Measurements from ENCODE around the gene CA10.

Gene CA10

DNA sequence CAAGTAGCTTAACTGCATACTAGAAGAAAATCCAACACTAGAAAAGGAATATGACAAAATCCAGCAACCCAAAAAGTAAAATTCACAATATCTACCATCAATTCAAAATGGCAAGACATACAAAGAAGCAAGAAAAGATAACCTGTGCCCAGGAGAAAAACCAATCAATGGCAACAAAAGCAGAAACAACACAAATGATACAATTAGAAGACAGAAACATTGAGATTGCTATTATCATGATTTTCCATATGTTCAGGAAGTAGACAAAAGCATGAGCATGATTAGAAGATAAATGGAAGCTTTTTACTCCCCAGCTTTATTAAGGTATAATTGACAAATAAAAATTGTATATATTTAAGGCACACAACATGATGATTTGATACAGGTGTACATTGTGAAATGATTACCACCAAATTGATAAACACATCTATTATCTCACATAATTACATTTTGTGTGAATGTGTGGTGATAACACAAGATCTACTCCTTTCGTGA lies 117.3 kb downstream of the CA10 start:
- no peak for DNase-seq

- DNase-seq = no peak
Measured at GRCh38 chr17:52036416-52036815, 122.1 kb downstream of the CA10 start.

GRCh38 chr17:52035336-52035915 lies 123.1 kb downstream of the CA10 start:
- no peak for DNase-seq

GRCh38 chr17:52032454-52032853 lies 126.1 kb downstream of the CA10 start:
- no peak for DNase-seq

- DNase-seq = no peak
Measured at GRCh38 chr17:52030052-52030451, 128.5 kb downstream of the CA10 start.

DNA sequence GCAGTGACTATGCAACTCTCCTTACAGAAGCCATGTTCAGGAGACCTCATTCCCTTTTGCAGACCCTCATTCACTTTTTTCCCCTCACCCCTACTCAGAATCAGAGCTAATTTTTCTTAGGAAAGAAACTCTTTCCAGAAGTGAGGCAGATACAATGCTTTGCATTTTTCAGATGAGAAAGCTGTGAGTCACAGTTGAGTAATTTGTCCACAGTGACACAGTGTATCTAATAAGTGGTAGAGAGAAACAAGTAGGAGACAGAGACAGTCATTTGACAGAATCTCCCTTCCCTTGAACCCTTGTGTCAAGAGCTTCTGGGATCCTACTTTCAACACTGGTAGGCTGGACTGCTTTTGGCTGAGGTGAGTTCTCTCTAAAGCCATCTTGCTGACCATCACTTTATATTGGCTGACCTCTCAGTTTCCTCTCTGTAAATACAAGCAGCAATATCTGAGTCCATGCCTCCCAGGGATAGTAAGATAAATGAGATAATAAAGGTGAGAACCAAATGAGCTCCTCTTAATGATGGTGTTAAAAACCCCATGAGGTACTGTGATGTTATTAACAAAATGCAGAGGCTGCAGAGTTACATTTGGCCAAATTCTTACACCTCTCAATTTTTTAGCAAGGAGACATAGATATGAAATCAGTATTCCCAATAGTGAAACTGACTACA lies 130.8 kb downstream of the CA10 start:
- DNase-seq = no peak

GRCh38 chr17:52027081-52027480 lies 131.4 kb downstream of the CA10 start:
- no peak for DNase-seq

- DNase-seq = no peak
Measured at GRCh38 chr17:52026075-52026474, 132.4 kb downstream of the CA10 start.

DNA sequence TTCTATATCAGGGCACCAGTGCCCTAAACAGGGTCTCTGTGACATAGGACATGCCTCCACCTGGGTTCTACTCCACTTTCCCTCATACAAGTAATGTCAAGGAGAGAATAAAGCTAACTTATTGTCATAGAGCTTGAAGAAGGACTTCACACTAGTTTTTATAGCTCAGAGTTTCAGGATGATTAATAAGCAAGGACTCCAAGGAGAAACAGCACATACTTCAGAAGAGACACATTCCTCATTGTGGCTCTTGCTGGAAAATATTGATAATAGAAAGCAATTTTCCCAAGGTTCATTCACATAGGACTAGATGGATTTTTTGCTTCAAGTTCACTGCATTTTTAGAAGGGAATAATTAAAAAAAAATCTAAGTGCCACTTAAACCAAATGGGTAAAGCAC lies 133.3 kb downstream of the CA10 start:
- DNase-seq = no peak

GRCh38 chr17:52024300-52024870 lies 134.1 kb downstream of the CA10 start:
- no peak for DNase-seq

DNA sequence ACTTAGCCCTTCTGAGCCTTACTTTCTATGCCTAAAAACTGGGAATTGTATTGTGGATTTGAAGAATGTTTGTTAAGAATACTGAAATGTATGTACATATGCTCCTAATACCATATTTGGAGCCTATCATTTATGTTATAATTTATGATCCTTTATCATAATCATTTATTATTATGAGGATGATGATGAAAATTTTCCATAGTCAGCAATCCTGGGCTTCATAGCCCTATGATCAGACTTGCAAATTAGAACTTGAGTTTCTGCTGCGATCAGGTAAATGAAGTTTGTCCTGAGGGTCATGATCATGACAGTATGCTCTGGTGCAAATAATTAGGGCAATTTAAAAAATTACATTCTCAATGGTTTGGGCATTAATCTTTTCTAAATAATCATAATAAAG lies 147.4 kb downstream of the CA10 start:
- no peak for DNase-seq

- DNase-seq = no peak
Measured at GRCh38 chr17:51999654-52000053, 158.9 kb downstream of the CA10 start.

- no peak for DNase-seq
Measured at GRCh38 chr17:51997723-51998122, 160.8 kb downstream of the CA10 start.

DNA sequence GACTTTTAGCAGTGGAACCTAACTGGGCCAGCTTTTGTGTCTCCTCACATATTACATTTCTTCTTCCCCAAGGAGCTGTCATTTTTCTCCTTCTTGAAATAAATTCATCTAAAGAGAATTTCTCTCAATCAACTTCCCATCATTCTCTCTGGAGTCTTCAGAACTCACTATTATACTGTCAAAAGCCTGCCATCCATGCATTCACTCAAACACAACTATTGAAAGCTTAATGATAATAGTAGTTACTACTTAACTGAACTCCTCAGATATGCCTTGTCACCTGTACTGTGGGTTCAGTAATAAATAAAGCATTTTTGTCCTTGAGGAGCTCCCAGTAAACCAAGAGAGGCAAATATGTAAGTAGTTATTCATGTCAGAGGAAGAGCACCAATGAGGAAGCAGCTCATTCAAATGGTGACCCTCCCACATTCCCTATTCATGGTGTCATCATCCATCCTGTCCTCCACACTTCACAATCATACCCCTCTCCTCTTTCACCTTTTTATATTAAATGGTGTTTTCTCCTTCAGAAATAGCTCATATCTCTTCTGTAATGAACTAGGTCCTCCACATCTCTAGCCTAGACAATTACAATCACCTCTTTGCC lies 162.6 kb downstream of the CA10 start:
- DNase-seq = no peak

- no peak for DNase-seq
Measured at GRCh38 chr17:51992864-51993416, 165.6 kb downstream of the CA10 start.

GRCh38 chr17:51971121-51971520 lies 187.4 kb downstream of the CA10 start:
- no peak for DNase-seq

DNA sequence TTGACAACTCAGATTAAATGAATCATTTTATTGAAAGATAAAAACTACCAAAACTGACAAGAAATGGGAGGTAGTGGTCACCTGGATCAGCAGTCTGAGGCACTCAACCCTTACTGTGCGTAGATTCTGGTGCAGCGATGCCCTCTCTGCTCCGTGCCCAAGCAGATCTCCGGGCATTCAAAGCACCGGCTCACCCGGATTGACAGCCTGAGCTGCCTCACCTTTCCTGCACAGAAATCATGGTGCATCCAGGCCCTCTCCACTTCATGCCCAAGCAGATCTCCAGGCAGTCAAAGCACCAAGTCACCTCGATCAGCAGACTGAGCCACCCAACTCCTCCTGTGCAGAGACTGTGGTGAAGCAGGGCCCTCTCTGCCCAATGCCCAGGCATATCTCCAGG lies 196.8 kb downstream of the CA10 start:
- DNase-seq = no peak

DNA sequence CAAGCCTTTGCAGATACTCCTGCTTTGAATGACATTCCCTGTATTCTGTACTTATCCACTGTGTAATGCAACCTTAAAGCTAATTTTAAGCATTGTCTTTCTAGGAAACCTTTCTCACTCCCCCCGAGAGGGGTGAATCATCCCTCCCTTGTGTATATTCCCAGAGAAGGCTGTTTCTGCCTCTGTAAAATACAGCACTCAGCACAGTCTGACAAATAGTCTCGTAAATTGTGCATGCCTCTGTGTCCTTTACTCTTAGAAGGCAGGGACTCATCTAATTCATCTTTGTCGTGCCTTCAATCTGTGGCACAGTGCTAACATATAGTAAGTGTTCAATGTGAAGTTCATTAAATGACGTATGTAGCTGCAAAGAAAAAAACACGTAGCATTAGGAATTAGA lies 200.7 kb downstream of the CA10 start:
- no peak for DNase-seq

GRCh38 chr17:51955245-51955644 lies 203.3 kb downstream of the CA10 start:
- DNase-seq = no peak

DNA sequence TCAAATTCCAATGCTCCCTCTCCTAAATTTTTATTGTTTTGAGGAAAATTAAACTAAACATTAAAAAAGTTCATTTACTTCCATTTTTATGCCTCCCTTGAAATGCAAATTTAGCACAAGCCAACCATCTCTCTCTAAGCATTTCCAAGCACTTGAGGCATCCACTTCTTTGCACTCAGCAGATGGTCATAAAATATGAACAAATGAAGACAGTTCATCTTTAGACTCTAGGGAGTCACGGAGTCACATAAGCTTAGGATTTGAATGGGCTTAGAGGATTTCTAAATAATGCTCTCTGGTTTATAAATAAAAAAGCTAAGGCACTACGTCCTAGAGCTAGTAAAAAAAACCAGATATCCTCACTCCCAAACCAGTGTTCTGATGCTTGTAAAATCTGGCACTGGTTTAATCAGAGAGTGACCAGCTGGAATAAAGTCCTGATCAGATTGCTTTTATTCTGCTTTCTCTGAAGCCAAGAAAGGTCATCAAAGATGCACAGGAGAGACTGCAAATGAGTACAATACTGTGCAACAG lies 204.2 kb downstream of the CA10 start:
- no peak for DNase-seq

- DNase-seq = no peak
Measured at GRCh38 chr17:51951741-51952140, 206.8 kb downstream of the CA10 start.

DNA sequence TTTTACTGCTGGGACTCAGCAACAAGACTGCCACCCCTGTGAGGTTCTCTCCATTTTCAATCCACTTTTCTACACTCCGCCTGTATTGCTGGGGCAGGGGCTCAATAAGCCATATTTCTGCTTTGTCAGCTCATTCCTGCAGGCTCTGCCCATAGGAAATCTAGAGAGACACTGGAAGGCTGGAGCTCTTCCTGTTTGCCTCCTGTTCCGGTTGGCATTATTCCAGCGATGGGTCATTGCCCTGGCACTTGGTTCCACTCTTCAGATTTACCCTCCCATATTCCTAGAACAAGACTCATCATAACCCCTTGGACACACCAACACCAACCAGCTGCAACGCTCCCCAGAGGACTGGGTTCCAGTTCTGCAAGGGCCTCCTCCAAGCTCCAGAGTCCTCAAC lies 210.4 kb downstream of the CA10 start:
- no peak for DNase-seq

- DNase-seq = no peak
Measured at GRCh38 chr17:51947160-51947735, 211.3 kb downstream of the CA10 start.

Data from hematopoietic multipotent progenitor cell treated with erythropoietin and hydrocortisone succinate and interleukin-3 and kit ligand, for 4 days (in vitro differentiated cells).